NCI-H1105 (cell line): ENCODE measurements around the gene NFIX.

Experiments
- DNase-seq: peaks from one replicate; lab custom pipeline; 2025; lab: John Stamatoyannopoulos, UW

NFIX gene

GRCh38 chr19:13074378-13074777 lies 79.1 kb downstream of the NFIX start:
- DNase-seq = no peak

- DNase-seq = no peak
These were observed 81.0 kb downstream of the NFIX start for GRCh38 chr19:13076320-13076719.

- DNase-seq = no peak
These were observed 81.5 kb downstream of the NFIX start for GRCh38 chr19:13076787-13077186.

- DNase-seq = no peak
These were observed 82.0 kb downstream of the NFIX start for GRCh38 chr19:13077240-13077639.

- no peak for DNase-seq
These were observed 83.1 kb downstream of the NFIX start for GRCh38 chr19:13078381-13078780.

- DNase-seq = no peak
These were observed 83.7 kb downstream of the NFIX start for GRCh38 chr19:13078897-13079541.

- peak; percentile 25 for DNase-seq
These were observed 84.3 kb downstream of the NFIX start for GRCh38 chr19:13079542-13079986.

GRCh38 chr19:13082192-13083007 lies 87.1 kb downstream of the NFIX start:
- no peak for DNase-seq

- DNase-seq = no peak
These were observed 87.7 kb downstream of the NFIX start for GRCh38 chr19:13083008-13083404.

GRCh38 chr19:13083627-13084026 lies 88.4 kb downstream of the NFIX start:
- no peak for DNase-seq

- DNase-seq = no peak
These were observed 90.4 kb downstream of the NFIX start for GRCh38 chr19:13085666-13086065.

GRCh38 chr19:13086341-13086740 lies 91.1 kb downstream of the NFIX start:
- no peak for DNase-seq

GRCh38 chr19:13087295-13087694 lies 92.0 kb downstream of the NFIX start:
- no peak for DNase-seq

GRCh38 chr19:13087795-13088537 lies 92.7 kb downstream of the NFIX start:
- no peak for DNase-seq

- DNase-seq = no peak
These were observed 94.0 kb downstream of the NFIX start for GRCh38 chr19:13089139-13089856.

- no peak for DNase-seq
These were observed 94.7 kb downstream of the NFIX start for GRCh38 chr19:13089857-13090507.

GRCh38 chr19:13090511-13091231 lies 95.4 kb downstream of the NFIX start:
- no peak for DNase-seq

GRCh38 chr19:13091400-13092157 lies 96.3 kb downstream of the NFIX start:
- DNase-seq = no peak

- no peak for DNase-seq
These were observed 96.9 kb downstream of the NFIX start for GRCh38 chr19:13092158-13092543.

GRCh38 chr19:13092606-13093235 lies 97.4 kb downstream of the NFIX start:
- DNase-seq = no peak
